GM23338 (cell line): ENCODE results near the gene CERK. TPM values are rescaled to one million over a fixed set of nuclear protein-coding genes. Genes with fewer than 3 reads are reported as not detected.

Experiments used
- ATAC-seq: fragments of 200-7000 bp; cut with Tn5 transposase; 3 replicates; pipeline ENCODE4 v1.9.1; 2020
- DNase-seq: peaks from one replicate; pipeline ENCODE4 v3.0.0-alpha.2; 2015; ENCODE audit warnings: low spot score
- H2AFZ ChIP-seq: fragments of 200-600 bp; sonication (generic); 2 replicates; pipeline ENCODE4 v1.8.0; 2016; ENCODE audit warnings: antibody characterized with exemption, mild to moderate bottlenecking, moderate library complexity
- H3F3A ChIP-seq: fragments of 200-600 bp; sonication (generic); replicated peaks from 2 replicates; pipeline ENCODE4 v1.8.0; 2017; ENCODE audit warnings: antibody characterized with exemption, mixed run types, low read depth
- H3K27ac ChIP-seq: fragments of 200-600 bp; sonication (generic); 2 replicates; pipeline ENCODE4 v1.6.1; 2016; ENCODE audit warnings: low read depth
- H3K27me3 ChIP-seq: fragments of 200-600 bp; sonication (generic); 2 replicates; pipeline ENCODE4 v1.8.0; 2016; ENCODE audit warnings: mild to moderate bottlenecking, mixed run types, moderate library complexity; ENCODE audit not compliant: insufficient read depth
- H3K36me3 ChIP-seq: fragments of 200-600 bp; sonication (generic); 2 replicates; pipeline ENCODE4 v1.8.0; 2016; ENCODE audit warnings: mild to moderate bottlenecking; ENCODE audit not compliant: insufficient read depth
- H3K4me1 ChIP-seq: fragments of 200-600 bp; sonication (generic); 2 replicates; pipeline ENCODE4 v1.8.0; 2016; ENCODE audit warnings: mild to moderate bottlenecking, moderate library complexity; ENCODE audit not compliant: insufficient read depth
- H3K4me2 ChIP-seq: fragments of 200-600 bp; sonication (generic); 2 replicates; pipeline ENCODE4 v1.7.1; 2017; ENCODE audit warnings: mixed run types
- H3K4me3 ChIP-seq: fragments of 200-600 bp; sonication (generic); 2 replicates; pipeline ENCODE4 v1.6.1; 2016; ENCODE audit warnings: mixed run types
- H3K79me2 ChIP-seq: fragments of 200-600 bp; sonication (generic); replicated peaks from 2 replicates; pipeline ENCODE4 v1.8.0; 2017; ENCODE audit warnings: mild to moderate bottlenecking; ENCODE audit not compliant: insufficient read depth
- H3K9me2 ChIP-seq: fragments of 200-600 bp; sonication (generic); 2 replicates; pipeline ENCODE4 v1.8.0; 2017; ENCODE audit not compliant: insufficient read depth
- H4K20me1 ChIP-seq: fragments of 200-600 bp; sonication (generic); replicated peaks from 2 replicates; pipeline ENCODE4 v1.8.0; 2017; ENCODE audit warnings: mild to moderate bottlenecking; ENCODE audit not compliant: insufficient read depth
- H3K27ac Mint-ChIP-seq: 2 replicates; pipeline ENCODE4 v1.8.0; 2020; ENCODE audit warnings: inconsistent platforms, mild to moderate bottlenecking, moderate library complexity, mixed read lengths
- H3K27me3 Mint-ChIP-seq: 3 replicates; pipeline ENCODE4 v1.8.0; 2022; ENCODE audit warnings: low read depth, mild to moderate bottlenecking, moderate library complexity, mixed read lengths, inconsistent platforms; ENCODE audit not compliant: insufficient read depth, poor library complexity
- H3K36me3 Mint-ChIP-seq: 3 replicates; pipeline ENCODE4 v1.8.0; 2021; ENCODE audit warnings: low read depth, mild to moderate bottlenecking, inconsistent platforms, moderate library complexity, mixed read lengths
- H3K4me1 Mint-ChIP-seq: 3 replicates; pipeline ENCODE4 v1.8.0; 2020; ENCODE audit warnings: mild to moderate bottlenecking, inconsistent platforms, mixed read lengths
- H3K4me3 Mint-ChIP-seq: 3 replicates; pipeline ENCODE4 v1.8.0; 2021; ENCODE audit warnings: moderate library complexity, mild to moderate bottlenecking, inconsistent platforms, mixed read lengths
- H3K9me3 Mint-ChIP-seq: 3 replicates; pipeline ENCODE4 v1.8.0; 2020; ENCODE audit warnings: moderate library complexity, mild to moderate bottlenecking, inconsistent platforms, mixed read lengths
- CTCF ChIP-seq, 2 experiments: fragments of 200-600 bp in 1 of 2; sonication (generic) in 1 of 2; conservative IDR thresholded peaks; 2 replicates each; pipeline versions ENCODE4 v1.5.1 to v1.6.1; 2016 to 2017; ENCODE audit warnings: antibody characterized with exemption in 2 of 2, low read depth in 2 of 2, mild to moderate bottlenecking in 2 of 2, moderate library complexity in 1 of 2
- EZH2phosphoT487 ChIP-seq: fragments of 200-600 bp; sonication (generic); IDR thresholded peaks from one replicate; pipeline ENCODE4 v1.8.1; 2018; ENCODE audit warnings: antibody characterized with exemption; ENCODE audit not compliant: unreplicated experiment
- JUNB ChIP-seq: IDR thresholded peaks from one replicate; pipeline ENCODE4 v1.6.1; 2016; ENCODE audit warnings: antibody characterized with exemption; ENCODE audit not compliant: unreplicated experiment
- ZNF462 ChIP-seq: fragments of 250-450 bp; sonication (Bioruptor Pico); IDR thresholded peaks from 2 replicates; pipeline ENCODE4 v1.5.0; 2020; ENCODE audit warnings: mild to moderate bottlenecking, moderate library complexity
- polyA plus RNA-seq: library from polyadenylated mRNA; unstranded; fragments of >200 nt; fragmentation: Nextera tagmentation; extraction: Ambion mirVana; gene quantifications from 2 replicates; pipeline ENCODE4 v1.2.1, GENCODE V29; 2016
- total RNA-seq: library from RNA; depleted of rRNA; stranded (reverse); fragments of >200 nt; shearing (Covaris generic); gene quantifications from 2 replicates; pipeline ENCODE4 v1.2.3, GENCODE V29; 2014

CERK gene
- total and polyA plus RNA-seq, 2 experiments from 2014 or later: 12.7 to 62.9 TPM

DNA sequence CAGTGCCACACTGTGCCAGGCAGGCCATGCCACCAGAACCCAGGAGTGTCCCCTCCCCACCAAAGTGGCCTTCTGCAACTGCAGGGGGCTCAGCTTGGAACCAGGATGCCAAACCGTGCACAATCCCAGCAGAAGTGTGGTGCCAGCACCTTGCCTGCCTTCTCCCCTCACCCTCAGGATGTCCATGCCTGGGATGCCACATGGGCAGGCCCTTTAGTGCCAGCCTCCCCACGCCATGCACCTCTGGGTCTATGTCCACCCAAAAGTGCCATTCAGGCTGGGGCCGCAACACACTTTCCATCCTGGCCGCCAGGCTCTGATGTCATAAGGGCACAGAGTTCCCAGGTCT lies 15.7 kb upstream of the CERK start:
- Histone ChIP-seq H3K9me2 (no peaks in the 10 kb centered on the region), H3K4me3 (no peak overlapping the region), H3K36me3 (peaks cover 5% of the 10 kb centered on the region), H3K4me2 (no peak overlapping the region), H2AFZ (no peak overlapping the region), H3F3A (no peaks in the 10 kb centered on the region), H3K27me3 (no peaks in the 10 kb centered on the region), H3K4me1 (no peaks in the 10 kb centered on the region), H3K27ac (no peak overlapping the region), H3K79me2 (no peaks in the 10 kb centered on the region), H4K20me1 (no peaks in the 10 kb centered on the region)
- peaks cover 43% of the 10 kb centered on the region for H3K9me3 Mint-ChIP-seq
- DNase-seq: no peak
- ATAC-seq: no peak
- H3K4me1 Mint-ChIP-seq: no peaks in the 10 kb centered on the region; the same call in 1 of the 3 replicates
- H3K27ac Mint-ChIP-seq: no peak overlapping the region
- H3K4me3 Mint-ChIP-seq: no peak overlapping the region
- H3K27me3 Mint-ChIP-seq: peaks cover 12% of the 10 kb centered on the region
- H3K36me3 Mint-ChIP-seq: peaks cover 34% of the 10 kb centered on the region
- TF ChIP-seq EZH2phosphoT487 (no peak), CTCF (conservative IDR thresholded peaks at IDR 0.05; ENCODE audit: low read depth in 2 of 2) (no peak), JUNB (no peak)

DNA sequence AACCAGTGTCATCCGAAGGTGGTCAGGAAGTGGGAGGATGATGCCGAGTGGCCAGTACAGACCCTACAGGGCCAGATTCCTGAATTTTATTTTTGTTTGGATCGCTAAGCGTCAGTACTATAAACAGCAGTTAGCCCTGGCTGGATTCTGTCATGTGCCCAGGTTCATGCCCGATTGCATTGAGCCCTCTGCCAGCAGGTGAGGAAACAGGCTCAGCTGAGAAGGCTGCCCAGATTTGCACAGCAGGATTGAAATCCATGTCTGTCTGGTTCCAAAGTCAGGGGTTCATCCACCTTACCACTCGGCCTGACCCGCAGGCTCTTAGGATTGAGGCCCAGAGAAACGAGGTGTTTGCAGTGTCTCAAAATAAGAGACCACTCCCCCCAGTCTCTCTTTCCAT lies 15.3 kb upstream of the CERK start:
- Histone ChIP-seq H3K36me3 (peaks cover 5% of the 10 kb centered on the region), H3K4me1 (no peaks in the 10 kb centered on the region), H3K9me2 (no peaks in the 10 kb centered on the region), H3K27me3 (no peaks in the 10 kb centered on the region), H3F3A (no peaks in the 10 kb centered on the region), H3K79me2 (no peaks in the 10 kb centered on the region), H2AFZ (no peak overlapping the region), H3K4me3 (no peak overlapping the region), H3K27ac (no peak overlapping the region), H4K20me1 (no peaks in the 10 kb centered on the region), H3K4me2 (no peak overlapping the region)
- peaks cover 31% of the 10 kb centered on the region for H3K36me3 Mint-ChIP-seq
- peaks cover 40% of the 10 kb centered on the region for H3K9me3 Mint-ChIP-seq
- TF ChIP-seq ZNF462: no peak
- no peaks in the 10 kb centered on the region; the same call in 2 of the 3 replicates for H3K4me1 Mint-ChIP-seq
- H3K4me3 Mint-ChIP-seq: no peak overlapping the region
- DNase-seq: no peak
- no peak overlapping the region for H3K27ac Mint-ChIP-seq
- peaks cover 12% of the 10 kb centered on the region for H3K27me3 Mint-ChIP-seq
- no peak for ATAC-seq
